ENCODE data around the gene ZNF655.
A peak's percentile ranks its signal among the peaks of the same experiment; 100 is the strongest.

Gene ZNF655

DNA sequence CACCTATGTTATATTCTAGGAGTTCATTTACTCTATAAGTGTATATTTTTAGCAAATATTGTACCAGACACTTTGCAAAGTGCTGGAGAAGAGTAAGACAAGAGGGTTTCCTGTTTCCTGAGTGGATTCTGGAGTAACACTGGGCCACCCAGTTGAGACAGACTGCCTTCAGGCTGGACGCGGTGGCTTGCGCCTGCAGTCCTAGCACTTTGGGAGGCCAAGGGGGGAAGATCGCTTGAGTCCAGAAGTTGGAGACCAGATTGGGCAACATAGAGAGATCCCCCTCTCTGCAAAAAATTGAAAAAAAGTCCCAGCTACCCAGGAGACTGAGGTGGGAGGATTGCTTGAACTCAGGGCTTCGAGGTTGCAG lies 57.5 kb downstream of the ZNF655 start:
- no peak for DNase-seq

DNA sequence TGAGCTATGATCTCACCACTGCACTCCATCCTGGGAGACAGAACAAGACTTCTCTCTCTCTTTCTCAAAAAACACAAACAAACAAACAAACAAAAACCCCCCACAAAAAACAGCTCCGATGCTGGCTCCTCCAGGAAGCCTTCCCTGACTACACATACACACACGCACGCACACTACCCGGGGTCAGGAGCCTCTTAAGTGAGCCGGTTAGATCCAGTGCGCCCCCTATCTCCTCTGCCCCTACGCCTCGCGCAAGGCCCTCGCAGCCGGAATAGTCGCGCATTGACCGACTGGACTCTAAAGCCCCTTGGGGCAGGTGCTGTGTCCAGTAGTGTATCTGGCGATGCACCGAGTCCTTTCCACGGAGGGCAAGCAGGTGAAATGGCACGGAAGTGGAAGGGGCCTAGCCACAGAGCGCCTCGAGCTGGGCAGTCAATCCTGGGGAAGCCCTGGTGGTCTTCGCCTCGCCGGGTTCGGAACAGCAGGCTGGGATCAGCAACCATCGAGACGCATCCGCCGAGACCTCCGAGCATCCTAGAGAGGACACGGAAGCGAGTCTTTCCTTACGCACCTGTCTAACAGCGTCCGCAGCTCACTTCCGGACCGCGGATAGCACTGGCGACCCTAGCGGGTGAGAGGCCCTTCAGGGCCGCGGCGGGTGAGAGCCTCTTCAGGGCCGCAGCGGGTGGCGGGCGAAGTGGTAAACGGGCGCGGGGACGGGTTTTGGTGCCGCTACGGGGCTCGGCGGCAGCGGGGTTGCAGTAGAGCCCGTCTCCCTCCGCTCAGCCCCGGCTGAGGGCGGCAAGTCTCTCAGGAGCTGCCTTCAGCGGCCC lies 58.1 kb downstream of the ZNF655 start, which contains the start of gene ZSCAN25:
Gene ZSCAN25, plus strand, starts transcription at position 588 of the 833 bp plus-strand sequence. CDS start 2,661 bp downstream, outside the sequence.
- peak; percentile 87 to 88 for DNase-seq

DNA sequence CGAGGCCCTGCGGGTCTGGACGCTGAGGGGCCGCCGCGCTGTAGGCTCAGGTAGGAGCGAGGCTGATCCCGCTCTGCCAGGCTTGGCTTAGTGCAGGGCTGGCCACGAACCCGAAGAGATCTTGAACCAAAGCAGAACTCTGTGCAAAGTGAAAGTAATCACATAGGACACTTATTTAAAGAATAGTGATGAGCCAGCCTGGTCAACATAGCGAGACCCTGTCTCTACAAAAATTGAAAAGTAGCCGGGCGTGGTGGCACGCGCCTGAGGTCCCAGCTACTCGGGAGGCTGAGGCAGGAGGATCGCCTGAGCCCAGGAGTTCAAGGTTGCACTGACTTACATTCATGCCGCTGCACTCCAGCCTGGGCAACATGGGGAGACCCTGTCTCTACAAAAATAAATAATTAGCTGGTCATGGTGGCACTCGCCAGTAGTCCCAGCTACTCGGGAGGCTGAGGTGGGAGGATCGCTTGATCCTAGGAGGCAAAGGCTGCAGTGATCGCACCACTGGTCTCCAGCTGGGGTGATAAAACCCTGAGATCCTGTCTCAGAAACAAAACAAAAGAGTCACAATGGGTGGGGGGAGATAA lies 58.8 kb downstream of the ZNF655 start:
- DNase-seq = no peak

DNA sequence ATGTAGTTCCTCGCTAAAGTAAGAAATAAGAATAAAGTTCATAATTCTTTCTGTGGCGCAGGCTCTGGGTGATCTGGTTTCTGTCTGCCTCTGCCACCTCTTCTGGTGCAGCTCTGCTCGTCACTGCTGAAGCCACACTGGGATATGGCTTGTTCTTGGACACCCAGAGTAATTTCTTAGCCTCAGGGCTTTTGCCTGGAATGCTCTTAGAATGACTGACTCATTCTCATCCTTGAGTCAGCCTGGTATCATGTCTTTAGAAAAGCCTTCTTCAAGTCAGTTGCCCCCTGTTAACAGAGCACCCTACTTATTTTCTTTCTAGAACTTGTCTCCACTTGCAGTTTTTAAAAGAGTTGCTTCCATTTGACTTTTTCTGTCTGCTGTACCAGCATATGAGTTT lies 60.3 kb downstream of the ZNF655 start:
- no peak for DNase-seq

DNA sequence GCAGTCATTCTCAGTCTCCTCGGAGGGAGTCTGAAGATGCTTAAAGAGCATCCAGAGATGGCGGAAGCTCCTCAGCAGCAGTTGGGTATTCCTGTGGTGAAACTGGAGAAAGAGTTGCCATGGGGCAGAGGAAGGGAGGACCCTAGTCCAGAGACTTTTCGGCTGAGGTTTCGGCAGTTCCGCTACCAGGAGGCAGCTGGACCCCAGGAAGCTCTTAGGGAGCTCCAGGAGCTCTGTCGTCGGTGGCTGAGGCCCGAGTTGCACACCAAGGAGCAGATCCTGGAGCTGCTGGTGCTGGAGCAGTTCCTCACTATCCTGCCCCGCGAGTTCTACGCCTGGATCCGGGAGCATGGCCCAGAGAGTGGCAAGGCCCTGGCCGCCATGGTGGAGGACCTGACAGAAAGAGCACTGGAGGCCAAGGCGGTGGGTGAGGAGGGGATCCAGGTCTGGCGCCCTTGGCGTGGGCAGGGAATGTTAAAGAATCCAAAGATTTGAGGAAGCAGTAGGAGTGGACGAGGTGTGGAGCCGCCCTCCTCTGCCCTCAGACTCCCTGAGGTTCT lies 61.2 kb downstream of the ZNF655 start:
- DNase-seq = no peak

DNA sequence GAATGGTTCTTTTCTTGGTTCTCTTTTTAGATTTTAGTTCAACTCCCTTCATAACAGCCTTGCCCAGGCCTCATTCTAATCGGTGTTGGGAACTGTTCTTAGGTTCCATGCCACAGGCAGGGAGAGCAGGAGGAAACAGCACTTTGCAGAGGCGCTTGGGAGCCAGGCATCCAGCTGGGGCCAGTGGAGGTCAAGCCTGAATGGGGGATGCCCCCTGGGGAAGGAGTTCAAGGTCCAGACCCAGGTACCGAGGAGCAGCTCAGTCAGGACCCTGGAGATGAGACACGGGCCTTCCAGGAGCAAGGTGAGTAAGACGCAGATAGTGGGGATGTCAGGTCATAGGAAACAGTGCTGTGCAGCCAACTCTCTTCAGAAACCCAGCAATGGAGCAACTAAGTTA lies 62.8 kb downstream of the ZNF655 start:
- DNase-seq = no peak

DNA sequence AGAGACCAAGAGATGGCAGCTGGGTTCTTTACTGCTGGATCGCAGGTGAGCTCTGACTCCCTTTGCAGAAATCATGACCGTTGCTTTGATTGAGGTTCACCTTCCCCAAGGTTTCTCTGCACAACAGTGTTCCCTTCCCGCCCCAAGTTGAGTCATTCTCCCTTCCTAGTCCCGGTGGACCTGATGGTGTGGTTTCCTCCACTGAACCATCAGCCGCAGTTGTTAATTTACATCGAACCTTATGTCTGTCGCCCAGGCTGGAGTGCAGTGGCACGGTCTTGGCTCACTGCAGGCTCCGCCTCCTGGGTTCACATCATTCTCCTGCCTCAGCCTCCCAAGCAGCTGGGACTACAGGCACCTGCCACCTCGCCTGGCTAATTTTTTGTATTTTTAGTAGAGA lies 64.2 kb downstream of the ZNF655 start:
- DNase-seq = no peak

DNA sequence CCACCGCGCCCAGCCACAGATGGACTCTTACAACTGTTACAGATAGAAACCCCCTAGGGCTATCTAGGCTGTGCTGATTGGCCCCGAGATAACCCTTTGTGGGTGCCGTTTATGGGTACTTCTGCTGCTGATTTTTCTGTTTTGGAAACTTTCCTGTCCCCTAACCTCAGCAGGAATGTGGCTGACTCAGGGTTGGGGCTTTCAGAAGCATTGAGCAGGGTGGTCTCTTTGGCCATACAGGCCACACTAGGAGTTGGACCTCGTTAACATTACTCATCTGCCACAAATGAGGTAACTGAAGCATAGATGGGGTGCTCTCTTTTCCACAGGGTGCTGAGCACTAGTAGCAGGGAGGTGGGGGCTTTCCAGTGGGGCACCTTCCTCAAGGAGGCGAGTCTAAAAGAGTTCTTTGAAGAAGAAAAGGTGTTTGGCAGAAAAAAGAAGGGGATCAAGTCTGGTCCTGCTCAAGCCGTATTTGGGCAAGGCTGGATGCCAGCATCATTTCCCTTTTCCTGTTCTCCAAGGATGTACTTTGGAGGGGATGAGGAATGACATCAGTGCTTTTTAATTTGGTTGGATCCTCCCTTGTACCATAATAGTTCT lies 64.8 kb downstream of the ZNF655 start:
- DNase-seq = peak in 1 of 2 donors; percentile 36

DNA sequence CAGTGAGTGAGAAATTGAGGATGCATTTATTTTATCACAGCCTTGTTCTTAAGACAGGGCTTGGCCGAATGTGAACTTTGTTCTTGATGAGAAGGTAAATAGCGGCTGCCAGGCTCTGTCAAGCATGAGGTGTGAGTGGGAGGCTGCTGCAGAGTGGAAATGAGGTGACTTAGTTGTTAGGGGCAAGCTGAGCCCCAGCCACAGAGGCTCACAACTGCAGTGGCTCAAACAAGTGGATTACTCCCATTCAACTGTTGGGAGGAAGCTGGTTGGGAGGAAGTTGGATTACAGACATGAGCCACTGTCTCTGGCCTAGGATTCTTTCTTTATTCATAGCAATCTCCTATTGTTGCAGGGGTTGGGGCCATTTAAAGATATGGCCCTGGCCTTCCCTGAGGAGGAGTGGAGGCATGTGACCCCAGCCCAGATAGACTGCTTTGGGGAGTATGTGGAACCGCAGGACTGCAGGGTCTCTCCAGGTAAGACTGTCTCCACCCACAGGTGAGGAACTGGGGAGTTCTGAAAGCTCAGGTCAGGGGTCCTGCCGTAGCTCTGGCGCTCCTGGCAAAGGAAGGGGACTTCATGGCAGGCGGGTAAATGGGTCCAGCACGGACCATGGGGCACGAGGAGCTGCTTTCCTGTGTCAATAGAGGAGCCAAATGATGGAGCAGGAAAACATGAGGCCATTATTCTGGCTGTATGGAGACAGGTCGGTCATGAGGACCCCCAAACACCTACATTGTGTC lies 65.4 kb downstream of the ZNF655 start:
- peak; percentile 34 to 43 for DNase-seq

DNA sequence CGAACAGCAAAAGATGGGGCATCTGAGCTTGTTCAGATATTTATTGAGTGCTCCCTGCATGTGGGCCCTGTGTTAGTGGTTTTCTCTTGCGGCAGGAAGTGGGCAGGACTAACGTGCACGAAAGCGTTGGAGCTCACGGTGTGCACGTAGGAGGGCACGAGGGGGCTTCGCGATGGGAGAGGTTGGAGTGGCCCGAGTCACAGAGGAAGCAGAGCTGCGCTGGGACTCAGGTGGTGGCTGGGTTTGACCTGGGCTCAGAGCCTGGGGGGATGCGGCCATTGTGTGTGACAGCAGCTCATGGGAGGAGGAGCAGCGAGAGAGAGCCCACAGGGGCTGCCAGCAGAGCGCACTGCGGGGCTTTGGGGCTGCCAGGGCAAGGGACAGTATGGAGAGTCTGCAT lies 66.0 kb downstream of the ZNF655 start:
- peak; percentile 60 to 73 for DNase-seq

DNA sequence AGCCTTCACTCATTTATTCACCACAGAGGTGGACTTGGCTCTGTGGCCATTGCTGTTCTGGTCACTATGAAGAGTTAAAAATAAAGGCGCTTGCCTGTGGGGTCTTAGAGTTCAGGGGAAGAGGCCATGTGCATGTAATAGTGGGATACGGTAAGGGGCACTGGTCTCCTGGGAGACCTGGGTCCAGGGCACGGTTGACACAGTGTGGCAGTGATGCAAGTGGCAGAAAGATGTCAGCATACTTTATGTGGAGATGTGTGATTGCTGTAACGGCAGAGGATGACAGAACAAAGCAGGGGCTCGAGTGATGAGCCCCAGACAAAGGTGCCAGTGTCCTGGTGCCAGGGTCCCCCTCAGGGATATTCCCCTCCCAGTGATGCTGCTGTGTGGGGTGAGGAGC lies 66.9 kb downstream of the ZNF655 start:
- no peak for DNase-seq

DNA sequence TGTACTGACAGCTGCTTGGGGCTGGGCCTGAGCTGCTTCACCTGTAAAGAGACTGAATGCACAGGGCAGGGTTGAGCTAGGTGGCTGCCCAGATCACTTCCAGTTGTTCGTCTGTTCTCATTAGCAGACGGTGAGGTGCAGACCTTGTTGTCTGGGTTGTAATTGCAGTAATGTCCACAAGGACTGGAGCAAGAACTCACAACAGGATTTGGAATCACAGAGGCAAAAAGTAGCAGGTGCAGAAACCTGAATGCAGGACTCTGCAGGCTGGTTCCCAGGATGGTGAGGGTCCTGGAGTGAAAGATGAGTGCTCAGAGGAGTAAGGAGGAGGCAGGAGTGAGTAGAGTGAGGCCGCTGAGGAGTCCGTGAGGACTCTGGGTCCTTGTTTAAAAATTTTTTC lies 67.5 kb downstream of the ZNF655 start:
- no peak for DNase-seq
